Vagina (tissue), 2 donors: ENCODE results near the gene STAT5A.

Source experiments
- CTCF ChIP-seq, 3 experiments: fragments of 450-650 bp in 2 of 3; fragments of 200-600 bp in 1 of 3; sonication (generic) in 1 of 3; IDR thresholded peaks; one replicate each; pipeline ENCODE4 v1.5.1; 2017 to 2019; ENCODE audit warnings: antibody characterized with exemption in 3 of 3, mild to moderate bottlenecking in 2 of 3, moderate library complexity in 2 of 3
- POLR2A ChIP-seq, 2 donors: fragments of 450-650 bp; IDR thresholded peaks; one replicate each; pipeline ENCODE4 v1.6.1; 2017; ENCODE audit warnings: antibody characterized with exemption in 2 of 2, mild to moderate bottlenecking in 2 of 2, moderate library complexity in 2 of 2
- POLR2AphosphoS5 ChIP-seq, 2 donors: sonication (generic); formaldehyde crosslinking; IDR thresholded peaks; one replicate each; pipeline ENCODE4 v1.9.0; 2017; ENCODE audit warnings: antibody characterized with exemption in 2 of 2, mild to moderate bottlenecking in 2 of 2, low read depth in 1 of 2; ENCODE audit not compliant: insufficient read depth in 1 of 2

DNA sequence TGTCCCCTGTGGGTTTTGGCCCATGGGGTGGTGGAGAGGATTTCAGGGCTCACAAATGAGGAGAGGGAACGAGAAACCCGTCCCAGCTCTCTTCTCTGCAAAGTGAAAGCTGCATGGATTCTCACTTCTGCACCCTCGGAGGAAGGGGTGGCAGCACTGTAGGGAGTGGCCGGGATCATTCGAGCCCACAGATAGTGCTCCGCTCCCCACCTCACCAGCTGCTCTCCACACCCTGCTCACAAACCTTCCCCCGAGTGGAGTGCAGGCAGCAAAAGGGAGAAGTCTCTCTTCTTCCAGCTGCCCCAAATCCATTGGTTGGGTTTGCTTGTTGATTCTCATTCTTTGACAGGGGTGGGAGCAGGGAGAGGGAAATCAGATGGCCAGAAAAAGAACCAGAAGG lies 20.1 kb downstream of the STAT5A start:
- TF ChIP-seq CTCF (IDR thresholded peaks at IDR 0.05) (no peak), POLR2AphosphoS5 (IDR thresholded peaks at IDR 0.05; ENCODE audit: insufficient read depth in 1 of 2, low read depth in 1 of 2) (no peak), POLR2A (IDR thresholded peaks at IDR 0.05) (no peak)
